Breast epithelium (tissue), 3 donors: ENCODE results near the gene VPS13D.

Experiments used
- CTCF ChIP-seq, 3 donors: fragments of 450-650 bp; IDR thresholded peaks; one replicate each; pipeline ENCODE4 v1.5.1; 2016 to 2017; ENCODE audit warnings: antibody characterized with exemption in 3 of 3, mild to moderate bottlenecking in 3 of 3, moderate library complexity in 3 of 3
- POLR2A ChIP-seq: fragments of 450-650 bp; IDR thresholded peaks from one replicate; pipeline ENCODE4 v1.6.1; 2016; ENCODE audit warnings: antibody characterized with exemption, mild to moderate bottlenecking, moderate library complexity
- POLR2AphosphoS5 ChIP-seq, 3 donors: sonication (generic); formaldehyde crosslinking; IDR thresholded peaks; one replicate each; pipeline ENCODE4 v1.6.1; 2017; ENCODE audit warnings: antibody characterized with exemption in 3 of 3

- TF ChIP-seq CTCF (IDR thresholded peaks at IDR 0.05) (no peak), POLR2AphosphoS5 (IDR thresholded peaks at IDR 0.05) (no peak), POLR2A (no peak)
Observed at GRCh38 chr1:12220890-12221289, 8.9 kb upstream of the VPS13D start.
